Fibroblast of skin of scalp (primary cell): ENCODE measurements around the gene AUTS2.

ENCODE experiments used
- DNase-seq: peaks from one replicate; pipeline ENCODE4 v3.0.0-alpha.2; 2013

AUTS2 gene

DNA sequence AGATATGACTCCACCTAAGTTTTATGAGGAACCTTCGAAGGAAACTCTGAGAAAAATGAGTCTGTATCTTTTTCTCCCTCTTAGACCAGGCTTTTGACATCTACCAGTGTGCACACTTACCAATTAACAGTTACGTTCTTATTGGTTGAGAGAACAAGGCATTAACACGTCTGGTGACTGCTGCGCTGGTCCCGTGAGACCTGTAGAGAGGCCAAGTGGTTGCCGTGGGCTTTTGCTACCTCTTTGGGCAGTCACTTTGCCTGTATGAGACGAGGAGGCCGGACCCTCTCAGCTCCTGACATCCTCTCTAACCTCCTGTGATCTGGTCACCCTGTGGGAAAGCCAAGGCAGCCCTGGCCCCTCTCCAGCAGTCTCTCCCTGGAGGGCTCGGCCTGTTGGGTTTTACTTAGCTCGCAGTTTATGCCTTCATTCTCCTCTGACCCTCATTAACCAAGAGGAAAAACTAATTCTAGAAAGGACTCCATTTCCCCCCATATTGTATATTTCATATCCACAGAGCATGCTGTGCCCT, 1019.8 kb downstream of the AUTS2 start:
- no peak for DNase-seq

DNA sequence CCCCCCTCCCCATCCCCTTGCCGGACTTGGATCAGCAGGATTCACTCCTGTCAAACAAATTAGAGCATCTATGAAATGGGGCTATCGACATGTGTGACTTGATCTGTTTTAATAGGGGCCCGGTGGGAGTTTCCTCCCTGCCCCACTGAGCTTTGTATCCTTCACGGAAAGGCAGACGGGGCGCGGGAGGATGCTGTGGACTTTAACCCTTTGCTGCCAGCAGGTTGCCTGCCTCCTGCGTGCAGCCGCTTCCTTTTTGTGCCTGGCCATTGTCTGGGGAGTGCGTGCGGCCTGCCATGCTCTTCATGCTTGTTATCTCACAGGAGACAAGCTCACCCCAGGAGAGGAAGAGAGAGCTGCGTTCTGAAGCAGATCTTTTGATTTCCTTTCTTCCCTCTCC, 1020.9 kb downstream of the AUTS2 start:
- DNase-seq: no peak

DNA sequence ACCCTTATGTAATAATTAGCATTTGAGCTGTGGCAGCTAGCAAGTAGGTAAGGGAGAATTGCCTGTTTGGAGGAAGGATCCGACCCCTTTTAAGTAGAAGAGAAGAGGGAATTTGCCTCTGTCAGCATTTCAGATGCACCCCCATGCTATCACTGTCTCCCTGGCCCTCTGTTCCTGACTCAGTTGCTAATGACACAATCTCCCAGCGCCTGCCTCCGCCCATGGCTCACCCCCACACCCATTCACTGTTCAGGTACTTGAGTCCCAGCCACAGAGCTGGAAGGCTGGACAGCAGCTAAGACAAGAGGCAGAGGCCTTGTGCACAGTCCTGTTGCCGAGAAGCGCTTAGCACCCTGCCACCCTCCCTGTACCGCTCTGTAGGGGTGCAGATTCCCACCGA, 1021.4 kb downstream of the AUTS2 start:
- no peak for DNase-seq

DNA sequence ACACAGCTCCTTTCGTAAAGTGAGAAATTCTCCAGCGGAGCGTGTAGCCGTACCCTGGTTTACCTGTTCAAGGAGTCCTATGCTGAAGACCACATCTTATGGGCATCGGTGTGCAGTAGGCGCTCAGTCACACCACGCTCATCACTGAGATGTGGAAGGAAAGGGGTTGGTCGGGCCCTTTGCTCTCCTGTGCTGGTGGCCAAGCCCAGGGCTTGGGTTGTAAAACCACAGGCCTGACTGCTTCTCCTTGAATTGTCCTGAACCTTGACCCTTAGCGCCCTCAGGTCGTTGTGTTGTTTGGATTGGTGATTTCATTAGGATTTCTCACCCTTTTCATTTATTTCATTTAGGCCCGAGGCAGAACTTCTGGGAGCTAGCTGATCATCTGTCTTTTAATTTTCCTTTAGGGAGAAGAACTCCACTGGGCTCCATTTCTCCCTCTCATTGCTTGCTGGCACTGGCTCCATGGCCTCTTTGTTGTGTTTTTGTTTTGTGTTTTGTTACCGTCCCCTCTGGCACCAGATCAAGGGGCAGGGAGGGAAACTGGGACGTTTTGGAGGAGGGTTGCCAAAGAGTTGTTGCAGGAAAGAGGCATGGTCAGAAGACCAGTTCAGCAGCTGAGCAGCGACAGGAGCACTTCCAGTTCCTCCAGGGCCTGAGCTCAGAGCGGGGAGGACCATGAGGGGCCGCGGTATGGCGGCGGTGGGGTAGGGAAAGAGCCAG, 1022.2 kb downstream of the AUTS2 start:
- DNase-seq: no peak

DNA sequence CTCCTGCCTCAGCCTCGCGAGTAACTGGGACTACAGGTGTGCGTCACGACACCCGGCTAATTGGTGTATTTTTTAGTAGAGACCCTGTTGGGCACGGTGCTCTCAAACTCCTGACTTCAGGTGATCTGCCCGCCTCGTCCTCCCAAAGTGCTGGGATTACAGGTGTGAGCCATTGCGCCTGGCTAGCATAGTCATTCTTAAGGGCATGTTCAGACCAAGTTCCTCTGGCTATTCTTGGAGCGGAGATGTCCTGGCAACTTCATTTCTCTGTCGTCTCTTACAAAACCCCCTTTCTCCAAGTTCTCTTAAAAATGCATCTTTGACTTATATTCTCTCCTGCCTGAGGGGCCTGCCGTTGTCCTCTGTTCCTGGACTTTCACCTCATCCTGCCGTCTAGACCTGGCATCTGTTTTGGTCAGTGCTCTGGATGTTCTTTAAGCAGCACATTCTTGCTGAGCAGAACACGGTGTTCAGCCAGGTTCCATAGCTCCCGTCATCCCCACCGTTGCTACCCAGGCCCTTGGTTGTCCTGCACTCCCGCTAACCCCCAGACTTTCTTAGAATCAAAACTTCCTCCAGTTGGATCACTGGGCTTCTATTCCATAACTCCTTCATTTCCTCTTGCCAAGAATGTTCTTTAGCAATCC, 1023.8 kb downstream of the AUTS2 start:
- no peak for DNase-seq

DNA sequence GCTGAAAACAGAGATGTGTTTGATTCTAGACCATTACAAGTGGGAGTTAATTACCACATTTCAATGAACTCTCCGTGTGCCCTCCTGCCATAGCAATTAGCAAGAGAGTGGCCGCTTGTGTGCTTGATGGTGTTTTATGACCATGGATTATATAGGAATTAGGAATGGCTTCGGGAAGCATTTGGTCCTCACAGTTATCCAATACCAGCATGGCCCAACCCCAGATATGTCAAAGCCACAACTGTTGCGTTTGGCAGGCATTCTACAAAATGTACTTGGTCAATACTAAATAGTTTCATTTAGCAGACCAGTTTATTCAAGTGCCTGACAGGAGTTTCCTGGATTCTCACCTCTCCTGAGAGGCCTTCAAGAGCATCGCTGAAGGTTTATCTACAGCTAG, 1024.7 kb downstream of the AUTS2 start:
- no peak for DNase-seq

DNA sequence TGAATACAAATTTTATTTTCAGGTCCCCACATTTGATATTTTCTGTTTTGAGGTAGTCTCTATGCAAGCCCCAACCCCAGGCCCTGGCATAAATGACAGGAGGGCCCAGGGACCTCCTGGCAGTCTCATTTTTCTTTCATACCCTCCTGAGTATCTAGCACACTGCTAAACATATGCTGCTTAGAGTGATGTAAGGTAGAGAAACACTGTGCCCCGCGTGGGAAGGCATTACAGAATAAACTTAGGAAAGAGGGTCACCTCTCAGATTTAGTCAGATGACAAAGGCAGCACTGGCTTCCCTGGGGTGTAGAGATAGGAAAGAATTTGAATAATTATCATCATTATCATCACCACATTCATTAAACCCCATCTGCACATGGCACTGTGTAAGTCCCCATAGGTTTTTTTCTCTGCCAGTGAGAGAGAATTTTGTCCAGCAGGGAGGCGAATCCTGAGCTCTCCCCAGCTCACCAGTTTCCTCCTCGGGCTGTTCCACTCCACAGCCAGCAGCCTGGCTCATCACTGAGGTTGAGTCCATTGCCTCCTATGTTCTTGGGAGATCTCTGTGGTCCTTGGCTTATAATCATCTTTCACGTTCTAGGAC, 1026.3 kb downstream of the AUTS2 start:
- no peak for DNase-seq

DNA sequence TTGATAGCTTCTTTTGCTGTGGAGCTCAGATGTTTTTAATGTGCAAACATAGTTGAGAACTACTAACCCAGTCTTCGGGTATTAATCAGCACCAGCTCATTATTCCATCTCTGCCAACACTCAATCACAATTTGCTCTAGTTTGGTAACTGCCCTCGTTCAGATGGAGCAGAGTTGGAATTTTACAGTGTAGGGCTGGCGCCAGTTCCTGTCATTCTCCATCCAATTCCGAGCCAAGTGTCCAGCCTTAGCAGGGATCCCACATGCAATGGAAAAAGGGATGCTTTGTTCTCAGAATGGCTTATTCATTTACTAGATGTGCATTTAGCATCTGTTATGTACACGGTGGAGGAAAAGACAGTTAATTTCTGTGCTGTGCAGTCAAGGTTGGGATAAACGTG, 1029.2 kb downstream of the AUTS2 start:
- DNase-seq: no peak

DNA sequence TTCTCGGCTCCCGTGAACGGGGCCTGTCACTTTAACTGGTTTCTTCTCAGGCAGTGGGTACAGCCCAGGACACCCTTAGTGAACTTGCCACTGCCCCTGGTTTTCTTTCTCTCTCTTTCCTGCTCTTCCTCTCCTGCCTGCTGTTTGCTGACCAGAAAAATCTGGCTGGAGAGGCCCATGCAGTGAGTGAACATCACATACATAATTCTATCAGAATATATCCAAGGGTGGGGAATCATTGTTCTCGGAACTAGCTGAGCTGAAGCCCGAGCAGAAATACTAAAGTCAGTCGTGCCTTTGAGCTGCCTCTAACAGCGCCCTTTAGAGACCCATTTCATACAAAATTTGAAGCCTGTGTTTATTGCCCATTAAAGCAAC, 1032.2 kb downstream of the AUTS2 start:
- peak; percentile 26 for DNase-seq

DNA sequence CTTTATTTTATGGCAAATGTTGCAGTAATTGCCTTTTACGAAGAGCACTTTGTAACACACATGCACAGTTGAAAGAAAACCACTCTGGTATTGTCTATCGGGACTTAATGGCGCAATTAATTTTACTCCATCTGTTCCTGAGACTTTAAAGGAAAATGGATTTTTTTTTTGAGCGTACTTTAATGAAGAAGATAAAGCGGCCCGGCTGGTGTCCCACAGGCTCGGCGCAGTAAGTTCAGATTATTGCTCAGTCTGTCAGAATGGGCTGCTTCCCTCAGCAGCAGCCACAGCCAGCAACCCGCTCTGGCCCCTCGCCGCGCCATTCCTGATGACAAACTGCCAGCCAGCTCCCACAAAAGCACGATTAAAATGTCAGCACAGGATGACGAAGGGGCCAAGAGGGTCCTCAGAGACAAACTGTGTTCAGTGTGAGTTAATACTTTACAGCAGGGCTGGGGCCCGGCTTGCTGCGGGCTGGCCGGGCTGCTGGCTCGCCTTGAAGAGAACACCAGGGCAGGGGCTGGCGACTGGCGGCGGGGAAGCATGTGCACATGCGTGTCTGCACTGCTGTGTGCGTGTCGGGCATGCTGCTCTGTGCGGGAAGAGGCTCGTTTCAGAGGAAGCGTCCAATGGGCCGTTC, 1032.7 kb downstream of the AUTS2 start:
- peak; percentile 92 for DNase-seq

DNA sequence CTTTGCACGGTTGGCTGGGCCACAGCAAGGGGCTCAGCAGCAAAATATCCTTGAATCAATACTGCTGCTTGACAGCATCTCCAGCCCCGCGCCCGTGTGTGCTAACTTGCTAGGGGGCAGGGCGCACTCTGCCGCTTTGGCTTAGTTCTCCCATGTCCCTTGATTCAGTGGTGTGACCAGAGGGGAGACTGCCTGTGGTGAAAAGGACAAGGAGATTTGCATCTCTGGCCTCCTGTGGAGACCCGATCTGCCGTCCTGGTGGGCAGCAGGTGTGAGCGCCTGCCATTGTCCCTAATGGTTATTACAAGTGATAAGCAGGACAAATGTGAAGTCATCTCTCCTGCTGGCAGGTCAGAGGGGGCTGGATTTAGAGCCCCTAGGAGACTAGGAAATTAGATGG, 1033.4 kb downstream of the AUTS2 start:
- DNase-seq: no peak

DNA sequence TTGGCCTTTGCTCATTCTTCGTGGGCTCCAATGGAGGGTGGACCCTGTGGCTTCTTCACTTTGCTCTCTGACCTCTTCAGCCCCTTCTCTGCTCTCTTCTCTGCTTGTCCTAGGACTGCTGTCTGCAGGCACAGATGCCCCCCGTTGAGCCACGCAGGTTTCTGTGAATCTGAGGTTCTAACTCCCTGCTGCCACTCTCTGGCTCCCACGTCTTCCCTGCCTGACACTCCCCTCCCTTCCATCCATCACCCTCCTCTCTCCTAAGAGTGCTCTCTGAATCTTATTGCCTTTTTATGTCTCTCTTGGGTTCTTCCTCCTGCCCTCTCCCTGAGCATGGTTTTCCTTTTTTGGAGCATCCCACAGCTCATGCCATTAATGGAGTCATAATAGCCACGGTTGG, 1034.1 kb downstream of the AUTS2 start:
- no peak for DNase-seq

DNA sequence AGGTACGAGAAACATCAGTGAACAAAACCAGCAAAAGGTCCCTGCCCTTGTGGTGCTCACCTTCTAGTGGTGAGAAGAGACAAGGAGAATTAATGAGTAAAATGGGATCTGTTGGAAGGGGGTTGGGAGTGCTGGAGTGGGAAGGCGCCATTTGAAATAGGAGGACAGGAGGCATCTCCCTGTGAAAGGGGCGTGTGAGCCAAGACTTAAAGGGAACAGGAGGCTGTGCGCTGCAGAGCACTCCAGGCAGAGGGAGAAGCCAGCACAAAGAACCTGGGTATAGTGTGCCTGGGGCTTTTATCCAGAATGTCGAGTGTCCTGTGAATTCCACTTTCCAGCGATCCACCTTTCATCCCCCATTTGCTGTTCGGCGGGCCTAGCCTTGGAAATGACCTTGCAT, 1035.8 kb downstream of the AUTS2 start:
- DNase-seq: no peak

DNA sequence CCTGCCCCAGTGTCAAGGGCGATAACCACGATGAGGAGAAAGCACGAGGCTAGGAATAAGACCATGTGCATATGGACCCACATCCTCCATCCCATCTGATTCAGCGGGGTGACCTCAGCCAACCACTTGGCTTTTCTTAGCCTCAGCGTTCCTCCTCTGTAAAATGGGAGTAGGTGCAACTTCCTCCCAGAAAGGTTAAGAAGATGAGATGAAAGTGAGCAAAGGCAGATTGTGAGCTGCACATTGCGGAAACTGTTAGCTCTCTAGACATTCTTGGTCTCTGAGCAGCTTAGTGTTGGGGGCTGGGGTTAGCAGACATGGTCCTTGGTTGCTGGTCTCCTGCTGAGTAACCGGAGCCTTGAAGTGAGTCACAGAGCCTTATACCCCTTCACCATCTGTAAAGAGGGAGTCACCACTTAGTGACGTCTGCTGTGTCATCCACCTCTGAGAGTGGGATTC, 1036.4 kb downstream of the AUTS2 start:
- peak; percentile 97 for DNase-seq

DNA sequence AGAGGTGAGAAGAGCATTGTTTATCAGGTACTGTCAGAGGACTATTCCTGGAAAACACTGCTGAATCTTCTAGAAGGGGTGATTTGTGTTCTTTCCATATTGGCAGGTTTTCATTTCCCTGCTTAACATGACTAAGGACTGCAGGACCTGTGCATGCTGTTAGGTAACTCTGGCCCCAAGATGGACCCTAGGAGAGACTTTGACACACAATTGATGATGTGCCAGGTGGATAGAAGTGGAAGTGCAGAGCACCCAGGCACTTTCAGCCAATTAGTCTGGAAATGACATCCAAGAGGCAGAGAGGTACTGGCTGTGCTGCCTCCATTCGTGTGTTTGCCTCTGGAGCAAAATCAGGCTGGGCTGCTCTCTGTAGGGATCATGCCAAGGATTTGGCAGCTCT, 1037.4 kb downstream of the AUTS2 start:
- DNase-seq: no peak

DNA sequence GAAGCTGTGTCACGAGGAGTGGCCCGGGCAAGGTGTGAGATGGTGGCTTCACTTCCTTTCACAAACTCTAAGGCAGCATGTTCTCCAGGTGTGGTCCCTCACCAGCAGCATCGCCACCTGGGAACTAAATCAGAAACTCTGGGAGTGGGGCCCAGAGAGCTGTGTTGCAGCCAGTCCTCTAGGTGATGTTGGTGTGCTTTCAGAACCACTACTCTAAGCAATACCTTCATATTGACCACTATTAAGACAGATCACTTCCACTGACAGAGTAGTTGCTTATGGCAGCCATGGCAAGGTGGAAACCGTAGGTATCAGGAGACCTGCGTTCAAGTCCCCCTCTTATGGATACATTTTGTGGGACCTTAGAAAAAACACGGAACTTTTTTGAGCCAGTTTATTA, 1037.9 kb downstream of the AUTS2 start:
- no peak for DNase-seq

DNA sequence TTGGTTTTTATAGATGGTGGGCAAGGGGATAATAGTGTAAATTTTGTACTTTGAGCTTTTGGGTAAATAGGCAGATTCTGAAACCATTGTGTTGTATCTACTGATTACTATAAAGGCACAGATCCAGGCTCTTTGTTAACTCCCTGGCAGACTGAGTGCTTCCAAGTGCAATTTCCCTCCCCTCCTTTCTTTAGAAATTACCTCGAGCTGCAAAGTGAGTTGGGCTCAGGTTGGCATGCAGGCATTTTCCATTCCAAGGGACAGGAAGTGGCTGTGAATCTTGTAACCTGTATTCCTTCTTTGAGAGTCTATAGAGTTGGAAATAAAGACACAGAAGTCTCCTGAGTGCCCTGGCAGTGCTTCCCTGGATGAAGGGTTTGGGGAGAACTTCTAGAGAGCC, 1039.5 kb downstream of the AUTS2 start:
- no peak for DNase-seq

DNA sequence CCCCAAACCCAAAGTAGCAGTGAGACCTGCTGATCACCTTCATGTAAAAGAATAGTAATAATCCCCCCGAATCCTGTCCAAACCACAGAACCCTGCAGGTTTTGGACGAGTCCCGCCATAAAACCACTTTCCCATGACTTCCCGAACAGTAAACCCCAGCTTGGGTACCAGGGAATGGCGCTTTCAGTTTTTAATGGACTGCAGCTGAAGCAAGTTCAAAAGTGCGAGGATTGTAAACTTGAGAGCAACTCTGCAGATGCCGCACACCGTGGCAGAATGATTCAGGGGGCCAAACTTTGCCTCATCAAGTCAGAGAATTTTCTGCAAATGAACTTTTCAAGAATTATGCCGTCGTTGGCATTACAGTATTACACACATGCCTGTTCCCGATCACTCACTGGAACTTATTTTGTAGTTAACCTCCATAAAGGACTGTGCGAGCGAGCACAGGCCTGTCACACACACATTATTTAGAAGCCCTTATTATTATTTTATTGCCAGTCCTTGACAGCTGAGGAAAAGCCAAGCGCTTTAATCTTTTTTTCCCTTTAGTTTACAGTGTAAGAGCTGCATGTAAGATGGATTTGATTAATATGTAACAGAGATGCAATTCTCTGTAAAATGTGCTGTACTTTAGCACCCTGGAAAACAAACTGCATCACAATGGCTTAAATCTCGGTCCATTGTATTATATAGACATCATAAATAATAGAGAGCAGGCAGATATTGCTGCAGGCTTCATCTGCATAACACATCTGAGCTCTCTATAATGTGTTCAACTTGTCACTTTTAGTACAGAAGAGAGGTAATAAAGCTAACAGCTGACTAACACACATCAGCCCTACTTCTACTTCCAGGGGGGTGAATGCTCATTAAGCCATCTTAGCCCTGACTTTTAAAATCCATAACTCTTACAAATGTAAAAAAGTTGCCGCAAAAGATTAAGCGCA, 1040.2 kb downstream of the AUTS2 start:
- peak; percentile 18 for DNase-seq

DNA sequence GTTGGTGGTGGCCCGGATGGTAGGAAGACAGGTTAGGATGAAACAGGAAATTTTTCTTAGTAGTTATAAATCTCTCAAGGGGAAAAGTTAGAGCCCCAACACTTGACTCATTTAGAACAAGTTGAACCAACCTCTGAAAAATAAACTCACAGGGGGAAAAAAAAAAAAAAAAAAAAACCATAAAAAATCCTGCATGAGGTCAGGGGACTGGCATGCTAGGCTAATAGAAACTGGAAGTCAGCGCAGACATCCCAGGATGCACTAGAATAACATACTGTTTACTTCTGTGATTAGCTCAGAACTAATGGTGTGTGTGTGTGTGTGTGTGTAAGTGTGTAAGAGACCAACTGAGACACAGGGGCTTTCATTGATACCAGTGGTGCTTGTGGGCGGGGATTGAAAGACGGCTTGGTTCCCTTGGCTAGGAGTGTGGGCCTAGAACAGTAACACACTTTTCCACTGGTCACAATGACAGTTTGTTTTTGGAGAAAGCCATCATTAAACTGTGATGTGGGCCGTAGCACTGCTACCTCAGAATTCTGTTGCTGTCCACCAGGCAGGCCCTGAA, 1042.1 kb downstream of the AUTS2 start:
- DNase-seq: peak; percentile 84

DNA sequence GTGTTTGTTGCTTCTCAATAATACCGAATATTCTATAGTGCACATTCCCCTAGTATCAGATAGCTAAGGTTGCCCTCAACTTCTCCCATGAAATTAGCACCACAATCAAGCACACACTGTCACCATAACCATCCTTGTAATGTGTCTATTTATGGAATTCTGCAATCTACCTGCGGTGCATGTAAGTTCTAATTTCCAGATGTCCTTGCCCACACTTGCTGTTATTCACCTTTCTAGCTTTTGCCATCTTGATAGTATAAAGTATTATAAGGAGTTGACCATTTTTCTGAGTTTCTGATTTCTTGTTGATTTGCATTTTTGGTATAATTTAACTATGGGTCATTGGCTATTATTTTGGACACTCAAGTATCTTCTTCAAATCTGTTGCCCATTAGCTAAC, 1043.6 kb downstream of the AUTS2 start:
- DNase-seq: no peak

DNA sequence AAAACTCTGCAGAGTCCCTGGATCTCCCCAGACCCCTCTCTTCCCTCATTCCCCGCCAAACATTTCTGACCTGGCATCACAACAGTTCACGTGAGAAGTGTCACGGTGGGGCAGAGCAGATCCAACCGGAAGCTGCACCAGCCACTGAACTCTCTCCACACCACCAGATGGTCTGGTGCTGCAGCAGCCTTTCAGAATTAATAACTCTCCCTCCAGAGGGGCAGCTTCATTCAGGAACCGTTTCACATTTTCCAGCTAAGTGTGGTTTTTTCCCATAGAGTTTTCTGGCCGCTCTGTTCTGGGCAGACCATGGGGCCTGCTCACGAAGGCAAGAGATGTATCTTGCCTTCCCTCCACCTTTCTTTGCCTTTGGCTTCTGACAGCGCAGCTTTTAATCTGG, 1047.0 kb downstream of the AUTS2 start:
- no peak for DNase-seq

DNA sequence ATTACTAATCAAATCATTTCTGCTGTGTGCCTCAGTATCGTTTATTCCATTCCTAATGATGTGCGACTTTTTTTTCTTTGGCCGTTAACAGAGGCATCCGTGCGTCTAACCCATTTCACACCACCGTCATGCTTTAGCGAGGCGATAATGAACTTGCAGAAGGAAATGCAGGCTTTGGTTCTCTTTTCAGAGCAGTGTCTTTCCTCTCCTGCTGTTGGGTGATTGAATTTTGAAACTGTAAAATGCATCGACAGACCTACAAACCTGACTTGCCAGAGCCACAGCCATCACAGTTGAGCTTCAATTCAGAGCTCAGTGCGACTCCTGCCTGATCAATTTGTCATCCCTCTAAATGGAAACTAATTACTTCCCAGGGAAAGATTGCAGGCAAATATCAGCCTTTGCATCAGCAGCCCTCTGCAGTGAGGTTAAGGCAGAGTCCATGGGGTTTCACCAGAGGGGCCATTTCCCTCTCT, 1047.6 kb downstream of the AUTS2 start:
- DNase-seq: no peak
